HG03460 (cell line): ENCODE measurements around the gene SVOP.

ENCODE experiments used
- ATAC-seq: cut with Tn5 transposase; IDR thresholded peaks from one replicate; pipeline ENCODE4 v1.9.1; 2021; ENCODE audit not compliant: unreplicated experiment

Gene SVOP

DNA sequence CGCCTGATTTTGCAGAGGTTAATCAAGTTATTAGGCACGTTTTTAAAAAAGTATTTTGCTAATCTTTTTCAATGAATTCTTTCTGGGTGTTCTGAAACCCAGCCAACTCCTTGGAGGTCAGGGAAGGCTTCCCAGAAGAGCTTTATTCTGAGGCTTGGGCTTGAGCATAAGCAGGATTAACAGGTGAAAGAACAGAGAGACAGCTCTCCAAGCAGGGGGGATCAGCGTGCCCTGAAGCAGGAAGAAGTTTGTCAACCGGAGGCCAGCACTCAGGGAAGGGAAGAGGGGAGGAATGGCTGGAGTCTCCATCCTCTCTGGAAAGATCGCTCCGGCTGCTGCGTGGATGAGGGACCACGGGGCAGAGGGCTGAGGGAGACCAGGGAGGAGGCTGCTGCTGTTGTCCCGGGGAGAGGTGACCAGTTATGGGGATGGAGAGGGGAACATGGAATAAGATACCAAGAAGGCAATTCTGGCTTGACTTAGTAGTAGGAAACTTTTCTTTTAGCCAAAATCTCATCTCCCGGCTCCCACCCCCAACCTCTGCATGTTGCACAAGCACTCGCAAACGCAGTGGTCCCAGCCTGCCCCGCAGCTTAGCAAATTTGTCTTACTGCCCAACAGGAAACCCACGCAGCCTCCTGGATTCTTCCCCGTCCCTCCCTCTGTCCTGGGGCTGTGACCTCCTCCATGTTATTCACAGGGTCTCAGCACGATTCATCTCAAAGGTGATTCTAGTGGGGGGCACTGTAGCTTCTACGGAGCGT is 162.4 kb downstream of the SVOP start:
- no peak for ATAC-seq
